HK-2 (cell line): Measurements from ENCODE around the gene DDI1.

Experiments used
- DNase-seq: peaks from one replicate; pipeline ENCODE4 v3.0.0-alpha.2; 2018; ENCODE audit not compliant: unreplicated experiment

Gene DDI1

DNA sequence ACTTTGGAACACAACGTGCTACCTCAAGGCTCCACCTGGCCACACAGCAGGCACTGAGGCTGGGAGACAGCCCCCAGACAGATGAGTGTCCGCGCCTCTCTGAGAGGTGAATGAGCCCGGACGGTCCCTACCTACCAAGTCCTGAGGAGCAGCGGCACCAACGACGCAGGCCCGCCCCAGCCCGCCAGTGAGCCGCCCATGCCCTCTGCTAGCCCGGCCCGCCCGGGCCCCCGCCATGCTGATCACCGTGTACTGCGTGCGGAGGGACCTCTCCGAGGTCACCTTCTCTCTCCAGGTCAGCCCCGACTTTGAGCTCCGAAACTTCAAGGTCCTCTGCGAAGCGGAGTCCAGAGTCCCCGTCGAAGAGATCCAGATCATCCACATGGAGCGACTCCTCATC is at the start of gene DDI1:
Gene DDI1, plus strand, starts transcription at position 53 of the 400 bp plus-strand sequence. Its CDS starts 183 bp downstream, at position 236.
- no peak for DNase-seq

DNA sequence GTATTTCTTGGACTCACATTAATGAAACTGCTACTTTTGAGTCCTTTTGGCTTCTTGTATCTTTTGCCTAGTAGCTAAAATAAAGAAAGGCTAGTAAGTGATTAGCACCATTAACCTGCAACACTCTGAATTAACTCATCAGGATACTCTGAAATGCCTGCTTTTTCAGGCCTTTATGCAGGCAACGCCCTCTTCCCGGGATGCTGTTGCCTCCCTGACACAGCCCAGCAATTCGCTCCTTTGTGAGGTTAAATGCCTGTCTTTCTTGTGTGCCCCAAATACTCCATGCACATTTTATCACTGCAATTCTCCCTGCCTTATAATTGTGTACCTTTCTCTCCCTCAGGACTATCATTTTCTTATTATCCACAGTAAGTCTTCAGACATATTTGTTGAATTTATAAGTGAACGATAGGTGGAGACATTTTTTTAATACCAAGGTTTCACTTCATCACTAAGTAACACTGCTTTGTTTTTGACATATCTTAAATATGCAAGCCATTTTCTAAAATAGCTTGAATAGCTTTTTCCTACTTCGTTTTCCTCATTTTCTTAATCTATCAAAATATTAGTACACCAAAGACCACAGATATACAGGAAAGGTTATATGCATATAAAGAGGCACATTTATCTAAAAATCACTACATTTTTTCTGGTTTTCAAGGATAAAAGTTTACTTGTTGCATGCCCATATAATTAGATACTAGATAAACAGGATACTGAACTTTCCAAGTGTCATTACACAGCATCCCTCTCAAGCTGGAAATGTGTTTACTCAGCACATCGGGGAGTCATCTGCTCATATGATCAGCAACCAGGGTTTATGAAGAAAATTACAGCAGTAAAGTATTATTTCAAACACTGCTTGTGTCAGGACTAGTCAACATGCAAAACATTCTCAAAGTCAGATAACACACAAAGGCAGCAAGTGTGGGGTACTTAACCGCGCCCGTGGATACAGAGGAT is 48.5 kb upstream of the DDI1 start:
- DNase-seq: no peak

GRCh38 chr11:103988595-103988969 is 47.9 kb upstream of the DDI1 start:
- no peak for DNase-seq

GRCh38 chr11:103993507-103993906 is 42.9 kb upstream of the DDI1 start:
- no peak for DNase-seq

- no peak for DNase-seq
Observed at GRCh38 chr11:103994094-103994493, 42.3 kb upstream of the DDI1 start.

GRCh38 chr11:103994518-103994917 is 41.9 kb upstream of the DDI1 start:
- no peak for DNase-seq

DNA sequence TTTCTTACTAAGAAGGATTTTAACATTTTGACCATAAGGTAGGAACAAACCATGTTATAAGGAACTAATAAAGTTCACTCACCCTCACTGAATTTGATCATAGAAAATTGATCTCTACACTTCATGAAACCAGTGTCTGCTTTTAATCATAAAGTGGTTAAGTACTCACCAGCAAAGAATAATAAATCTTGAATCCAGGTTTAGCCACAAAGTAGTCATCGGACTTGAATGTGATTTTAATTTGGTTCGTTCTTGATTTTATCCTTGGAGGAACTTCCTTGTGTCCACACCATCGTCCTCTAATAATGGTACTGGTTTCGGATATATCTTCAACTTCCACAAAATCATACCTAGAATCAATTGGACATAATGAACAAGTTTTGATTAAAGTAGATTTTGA is 40.5 kb upstream of the DDI1 start:
- no peak for DNase-seq

DNA sequence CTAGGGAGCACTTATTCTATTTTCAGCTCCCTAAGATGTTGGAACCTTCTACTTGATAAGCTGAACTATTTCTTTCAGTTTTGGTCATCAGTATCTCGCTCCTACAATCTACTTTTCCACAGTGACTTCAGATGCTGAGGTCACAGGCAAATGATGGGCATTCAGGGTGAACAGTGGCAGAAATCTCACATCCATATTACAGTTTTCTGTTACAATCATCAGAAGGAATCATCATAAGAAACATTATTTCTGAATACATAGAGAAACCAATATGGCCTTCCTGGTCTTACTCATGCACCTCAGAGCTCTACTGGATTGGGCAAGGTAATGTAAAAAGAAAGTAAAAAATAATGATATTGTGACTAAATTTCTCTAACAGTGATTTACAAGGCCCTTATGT is 39.4 kb upstream of the DDI1 start:
- no peak for DNase-seq

DNA sequence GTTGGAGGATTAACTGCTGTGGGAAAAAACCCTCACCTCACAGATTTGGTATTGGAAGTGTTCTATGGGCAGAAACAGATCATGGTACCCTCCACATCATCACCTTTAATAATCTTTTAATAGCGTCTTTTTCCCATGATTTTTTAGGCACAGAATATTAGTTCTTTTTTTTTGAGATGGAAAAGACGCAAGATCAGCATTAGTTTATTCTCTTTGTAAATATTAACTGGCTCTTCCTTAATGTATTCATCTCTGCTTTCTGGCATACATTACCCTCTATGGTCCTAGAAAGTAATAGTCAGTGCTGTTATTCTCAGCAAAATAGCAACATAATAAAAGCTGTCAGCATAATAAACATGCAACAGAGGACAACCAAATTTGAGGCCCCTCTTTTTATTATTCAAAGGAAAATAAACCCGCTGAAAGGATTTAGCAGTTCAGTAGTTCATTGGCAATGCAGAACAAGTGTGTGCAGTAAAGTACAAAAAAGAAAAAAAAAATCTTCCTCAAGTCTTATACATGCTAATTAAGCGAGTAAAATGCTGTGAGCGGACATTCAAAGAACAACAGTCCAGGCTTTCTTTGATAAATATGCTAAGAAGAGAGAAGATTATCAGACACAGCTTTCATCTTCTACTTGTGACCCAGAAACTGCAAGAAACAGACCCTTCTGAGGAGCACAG is 37.5 kb upstream of the DDI1 start:
- no peak for DNase-seq

DNA sequence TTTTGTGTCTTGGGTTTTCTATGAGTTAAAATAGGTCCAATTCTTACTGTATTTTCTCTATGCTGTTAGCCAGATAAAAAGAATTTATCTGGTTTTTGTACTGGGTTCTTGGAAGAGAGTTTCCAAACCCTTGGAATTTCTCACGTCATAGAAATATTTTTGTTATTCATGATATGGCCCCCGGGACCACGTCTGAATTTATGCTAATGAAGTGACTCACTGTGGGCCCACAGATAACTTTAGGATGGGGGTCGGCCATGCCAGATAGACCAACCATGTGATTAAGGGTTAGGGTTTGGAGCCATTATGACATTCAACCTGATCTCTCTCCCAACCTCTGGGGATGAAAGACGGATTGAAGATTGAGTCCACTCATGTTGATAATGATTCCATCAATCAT is 35.6 kb upstream of the DDI1 start:
- no peak for DNase-seq

DNA sequence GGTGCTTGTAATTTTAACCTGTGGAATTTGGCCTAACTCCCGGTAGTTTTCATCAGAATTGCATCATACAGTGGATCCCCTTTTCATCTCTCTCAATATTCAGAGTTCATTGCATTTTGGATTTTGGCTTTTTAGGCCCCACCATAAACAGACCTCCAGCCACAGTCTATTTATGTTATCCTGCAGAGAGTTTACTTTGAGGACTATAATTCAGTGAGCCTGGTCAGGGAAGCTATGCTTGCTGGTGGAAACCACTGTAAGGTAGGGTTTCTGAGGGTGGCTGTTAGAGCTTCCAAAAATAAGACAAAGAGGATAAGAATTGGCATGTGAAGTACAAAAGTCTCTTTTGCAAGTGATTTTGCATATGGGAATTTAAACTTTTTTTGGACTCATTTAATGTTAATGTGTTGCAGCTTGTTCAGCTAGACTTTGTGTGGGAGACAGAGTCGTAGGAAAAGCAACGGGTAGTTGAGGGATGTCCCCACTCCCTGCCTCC is 34.8 kb upstream of the DDI1 start:
- no peak for DNase-seq

GRCh38 chr11:104003491-104003890 is 32.9 kb upstream of the DDI1 start:
- peak; percentile 2 for DNase-seq

DNA sequence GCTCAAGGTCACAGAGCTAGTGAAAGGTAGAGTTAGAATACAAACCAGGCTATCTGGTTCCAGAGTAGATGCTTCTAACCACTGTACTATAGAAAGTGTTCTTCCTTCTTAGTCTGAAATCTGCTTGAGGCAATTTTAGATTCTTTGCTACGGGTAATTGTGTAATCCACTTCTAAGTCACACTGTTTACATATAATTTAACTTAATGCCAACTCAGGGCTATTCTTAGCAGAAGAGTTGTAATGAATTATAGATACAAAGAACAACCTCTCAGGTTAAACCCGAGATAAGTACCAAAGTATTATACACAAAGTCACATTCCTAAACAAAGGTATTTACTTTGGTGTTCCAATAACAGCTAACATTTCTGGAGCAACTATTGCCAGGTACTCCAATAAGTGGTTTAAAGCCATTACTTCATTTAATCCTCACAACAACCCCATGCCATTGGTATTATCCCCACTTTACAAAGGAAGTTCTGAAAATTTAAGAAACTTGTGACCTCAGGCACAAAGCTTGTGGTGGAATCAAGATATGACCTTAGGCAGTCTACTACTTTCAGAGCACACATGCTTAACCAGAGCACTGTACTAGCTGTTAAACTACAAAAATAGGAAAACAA is 31.1 kb upstream of the DDI1 start:
- no peak for DNase-seq

DNA sequence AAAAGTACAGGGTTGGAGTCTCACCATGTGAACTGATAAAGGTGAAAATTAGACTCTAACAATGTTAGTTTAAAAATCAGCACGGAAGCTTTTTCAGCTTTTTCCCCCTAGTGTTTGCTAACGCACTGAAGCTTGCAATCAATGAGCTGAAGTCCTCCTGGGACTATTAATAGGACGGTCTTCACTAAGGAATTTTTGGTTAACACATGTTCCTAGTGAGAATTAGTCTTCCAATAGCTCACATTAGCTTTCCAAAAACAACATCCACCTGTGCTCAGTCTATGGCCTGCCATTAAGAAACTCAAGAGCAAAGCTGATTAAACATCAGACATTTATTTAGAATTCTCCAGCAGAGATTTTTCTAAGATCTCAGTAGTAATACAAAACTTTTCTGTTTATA is 26.7 kb upstream of the DDI1 start:
- no peak for DNase-seq

DNA sequence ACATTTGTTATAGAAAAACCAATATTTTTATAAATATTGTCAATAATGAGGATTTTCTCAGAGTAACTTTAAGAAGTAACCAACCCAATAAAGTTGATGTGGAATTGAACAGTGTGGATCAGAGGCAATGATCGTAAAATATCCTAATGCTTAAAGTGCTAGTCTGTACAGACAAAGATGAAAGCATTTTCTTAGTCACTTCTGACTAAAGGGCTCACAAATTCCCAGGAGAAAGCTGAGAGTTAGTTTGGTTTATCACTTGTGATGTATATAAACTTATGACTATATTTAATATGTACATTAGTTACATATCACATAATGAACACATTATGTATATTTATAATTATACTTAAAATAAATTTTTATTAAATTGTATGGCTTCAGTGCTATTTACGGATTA is 25.4 kb upstream of the DDI1 start:
- DNase-seq: no peak

DNA sequence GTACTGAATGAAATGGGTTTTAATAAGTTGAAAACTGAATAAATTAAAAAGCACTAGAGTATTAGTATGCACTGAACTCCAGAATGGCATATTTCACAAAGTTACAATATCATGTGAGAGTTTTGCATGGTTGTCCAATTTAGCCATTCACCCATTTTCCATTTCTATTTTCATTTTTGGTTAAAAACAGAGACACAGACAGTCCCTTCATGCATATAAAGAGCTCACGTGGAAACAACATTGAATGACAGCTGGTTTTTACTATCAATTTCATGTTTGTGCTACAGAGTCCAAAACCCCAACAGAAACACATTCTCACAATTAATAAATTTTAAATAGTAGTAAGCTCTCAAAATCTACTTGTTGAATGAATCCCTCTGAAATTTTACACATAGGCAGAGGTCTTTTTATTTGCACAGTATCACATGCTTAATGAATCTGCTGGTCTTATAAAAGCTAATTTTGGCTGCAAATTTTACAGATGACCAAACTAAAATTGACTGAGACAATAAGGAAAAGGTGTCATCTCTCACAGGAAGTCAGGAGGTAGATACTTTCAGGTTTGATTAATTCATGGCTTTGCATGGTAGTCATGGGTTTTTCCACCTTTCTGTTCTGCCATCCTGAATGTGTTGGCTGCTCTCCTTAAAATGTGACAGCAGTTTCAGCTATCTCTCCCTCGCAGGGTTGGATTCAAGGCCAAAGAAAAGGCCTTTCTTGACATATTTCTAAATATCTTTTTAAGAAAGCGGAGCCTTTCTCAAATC is 20.6 kb upstream of the DDI1 start:
- no peak for DNase-seq

DNA sequence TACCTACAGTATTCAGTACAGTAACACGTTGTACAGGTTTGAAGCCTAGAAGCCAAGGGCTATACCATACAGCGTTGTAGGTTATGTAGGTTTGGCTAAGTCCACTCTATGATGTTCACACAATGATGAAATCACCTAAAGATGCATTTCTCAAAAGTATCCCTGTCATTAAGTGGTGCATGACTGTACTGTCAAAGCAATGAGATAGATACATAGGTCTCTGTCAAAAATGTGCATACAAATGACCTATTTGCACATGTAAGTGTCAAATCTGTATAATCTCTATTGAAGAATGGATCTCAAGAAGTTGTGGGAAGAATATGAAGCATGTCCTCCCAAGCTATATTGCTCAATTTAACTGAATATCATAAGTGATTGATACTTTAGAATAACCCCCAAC is 11.9 kb upstream of the DDI1 start:
- no peak for DNase-seq

DNA sequence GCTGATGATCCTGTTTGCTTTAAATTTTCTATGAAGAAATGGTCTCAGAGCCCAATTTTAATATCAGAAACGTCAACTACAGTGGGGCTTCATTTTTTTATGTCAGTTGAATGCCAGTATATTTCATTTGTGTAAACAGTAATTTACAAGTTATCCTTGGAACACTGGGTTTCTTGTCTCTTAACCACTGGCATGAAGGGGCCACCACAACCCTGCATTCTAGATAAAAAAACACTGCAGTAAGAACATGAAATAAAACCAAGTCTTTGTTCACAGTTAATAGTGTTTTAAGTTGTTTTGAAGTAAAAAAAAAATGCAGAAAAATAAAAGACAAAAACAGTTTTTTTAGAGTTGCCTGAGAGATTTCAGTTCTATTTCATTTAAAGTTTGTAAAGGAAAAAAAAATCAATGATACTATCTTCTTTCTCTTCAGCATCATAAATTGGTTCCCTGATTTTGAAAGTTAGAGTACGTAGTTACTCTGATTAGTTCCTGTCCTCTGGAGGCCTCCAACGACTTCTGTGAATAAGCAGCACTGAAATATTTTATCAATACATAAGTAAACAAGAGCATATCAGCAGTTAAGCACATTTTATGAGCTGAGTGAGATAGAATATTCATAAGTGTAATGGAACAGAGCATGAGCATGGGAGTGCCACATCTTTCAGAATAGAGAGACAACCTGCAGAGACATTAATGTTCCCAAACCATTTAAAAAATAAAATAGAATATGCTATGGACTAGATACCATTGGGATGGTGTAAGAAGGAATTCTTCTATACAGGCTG is 7.8 kb upstream of the DDI1 start:
- no peak for DNase-seq

GRCh38 chr11:104033134-104033533 is 3.3 kb upstream of the DDI1 start:
- peak; percentile 6 for DNase-seq

- no peak for DNase-seq
Observed at GRCh38 chr11:104033561-104033960, 2.9 kb upstream of the DDI1 start.

DNA sequence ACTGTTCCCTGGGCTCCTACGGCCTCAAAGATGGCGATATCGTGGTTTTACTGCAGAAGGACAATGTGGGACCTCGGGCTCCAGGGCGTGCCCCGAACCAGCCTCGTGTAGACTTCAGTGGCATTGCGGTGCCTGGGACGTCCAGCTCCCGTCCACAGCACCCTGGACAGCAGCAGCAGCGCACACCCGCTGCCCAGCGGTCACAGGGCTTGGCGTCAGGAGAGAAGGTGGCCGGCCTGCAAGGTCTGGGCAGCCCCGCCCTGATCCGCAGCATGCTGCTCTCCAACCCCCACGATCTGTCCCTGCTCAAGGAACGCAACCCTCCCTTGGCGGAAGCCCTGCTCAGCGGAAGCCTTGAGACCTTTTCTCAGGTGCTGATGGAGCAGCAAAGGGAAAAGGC is 555 bp downstream of the DDI1 start:
- DNase-seq: no peak
